GM19468 (cell line): ENCODE results near the gene CFAP73.

ENCODE experiments used
- ATAC-seq: cut with Tn5 transposase; IDR thresholded peaks from one replicate; pipeline ENCODE4 v1.9.1; 2021; ENCODE audit warnings: mild to moderate bottlenecking, moderate library complexity, moderate number of reproducible peaks; ENCODE audit not compliant: unreplicated experiment; ENCODE audit errors: extremely low read depth

Gene CFAP73

GRCh38 chr12:113118142-113118541 is 31.4 kb upstream of the CFAP73 start:
- no peak for ATAC-seq

DNA sequence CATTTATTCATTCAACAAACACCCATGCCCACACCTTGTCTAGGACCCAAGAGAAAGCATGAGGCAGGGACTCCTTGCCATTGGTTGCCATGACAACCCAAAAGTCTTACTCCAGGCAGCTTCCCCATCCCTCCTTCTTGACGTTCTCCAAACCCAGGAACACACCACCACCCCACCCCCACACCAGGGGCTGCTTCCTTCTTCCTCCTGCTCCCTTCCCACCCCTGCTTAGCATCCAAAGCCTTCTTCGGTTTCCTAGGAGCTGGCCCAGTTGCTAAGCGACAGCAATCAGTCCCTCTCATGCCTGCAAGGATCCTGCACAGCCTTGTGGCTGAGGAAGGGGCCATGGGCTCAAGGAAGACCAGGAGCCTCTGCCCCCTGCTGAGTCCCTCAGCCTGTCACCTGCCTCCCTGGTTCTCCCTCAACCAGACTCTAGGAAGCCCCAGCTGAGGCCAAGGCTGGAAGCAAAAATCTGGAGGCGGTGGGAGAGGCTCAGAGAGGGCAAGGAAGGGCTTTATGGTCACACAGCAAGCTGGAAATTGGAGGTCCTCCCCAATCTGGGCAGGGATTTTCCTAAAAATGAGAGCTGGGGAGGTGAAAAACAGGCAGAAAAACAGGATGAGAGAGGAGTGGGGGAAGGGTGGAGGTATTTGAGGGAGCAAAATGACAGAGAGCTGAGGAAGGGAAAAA is 29.4 kb upstream of the CFAP73 start:
- no peak for ATAC-seq

- no peak for ATAC-seq
These were observed 28.7 kb upstream of the CFAP73 start for GRCh38 chr12:113120670-113121370.

- ATAC-seq: no peak
These were observed 21.7 kb upstream of the CFAP73 start for GRCh38 chr12:113127791-113128199.

- no peak for ATAC-seq
These were observed 20.5 kb upstream of the CFAP73 start for GRCh38 chr12:113128802-113129663.

- no peak for ATAC-seq
These were observed 19.7 kb upstream of the CFAP73 start for GRCh38 chr12:113129664-113130456.

DNA sequence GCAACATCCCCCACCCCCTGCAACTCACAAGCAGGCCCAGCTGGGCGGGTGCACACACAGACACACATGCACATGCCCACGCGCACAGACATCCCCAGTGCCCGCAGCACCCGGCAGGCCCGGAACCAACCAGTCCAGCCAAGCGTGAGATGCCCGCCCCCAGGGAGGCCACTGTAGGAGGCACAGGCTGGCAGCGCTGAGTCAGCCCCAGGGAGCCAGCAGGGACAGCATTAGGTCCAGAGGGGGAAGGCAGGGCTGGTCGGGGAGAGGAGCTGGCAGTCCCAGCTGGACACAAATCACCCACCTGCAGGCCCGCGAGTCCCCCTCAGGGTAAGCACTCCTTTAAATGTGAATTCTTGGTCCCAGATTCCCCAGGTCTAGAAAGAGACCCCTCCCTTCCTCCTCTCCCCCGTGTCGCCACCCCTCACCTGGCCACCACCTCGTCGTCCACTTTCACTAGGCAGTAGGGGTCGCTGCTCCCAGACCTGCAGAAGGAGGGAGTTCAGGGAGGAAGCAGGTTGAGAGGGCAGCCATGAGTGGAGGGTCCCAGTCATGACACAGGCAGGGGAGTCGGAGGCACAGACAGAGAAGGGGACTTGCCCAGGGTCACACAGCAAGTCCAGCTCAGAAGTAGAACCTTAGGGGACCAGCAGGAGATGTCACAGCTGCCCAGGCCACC is 18.9 kb upstream of the CFAP73 start:
- ATAC-seq: no peak

GRCh38 chr12:113131556-113131955 is 18.0 kb upstream of the CFAP73 start:
- no peak for ATAC-seq

DNA sequence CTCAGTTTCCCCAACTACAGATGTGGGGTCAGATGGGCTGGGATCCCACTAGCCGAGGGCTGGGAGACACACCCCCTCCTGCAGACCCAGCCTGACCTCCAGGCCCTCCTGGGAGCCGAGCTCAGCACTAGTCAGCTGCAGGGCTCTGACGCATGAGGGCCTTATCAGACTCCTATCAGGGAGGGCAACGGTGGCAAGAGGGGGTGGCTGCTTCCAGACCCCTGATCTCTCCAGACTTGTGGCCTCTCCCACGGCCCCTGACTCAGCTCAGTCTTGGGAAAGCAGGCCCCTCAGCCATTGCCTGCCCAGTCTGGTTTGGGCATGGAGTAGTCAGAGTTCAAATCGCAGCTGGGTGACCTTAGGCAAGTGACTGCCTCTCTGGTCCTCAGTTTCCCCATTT is 16.5 kb upstream of the CFAP73 start:
- no peak for ATAC-seq

GRCh38 chr12:113133666-113134065 is 15.9 kb upstream of the CFAP73 start:
- no peak for ATAC-seq

DNA sequence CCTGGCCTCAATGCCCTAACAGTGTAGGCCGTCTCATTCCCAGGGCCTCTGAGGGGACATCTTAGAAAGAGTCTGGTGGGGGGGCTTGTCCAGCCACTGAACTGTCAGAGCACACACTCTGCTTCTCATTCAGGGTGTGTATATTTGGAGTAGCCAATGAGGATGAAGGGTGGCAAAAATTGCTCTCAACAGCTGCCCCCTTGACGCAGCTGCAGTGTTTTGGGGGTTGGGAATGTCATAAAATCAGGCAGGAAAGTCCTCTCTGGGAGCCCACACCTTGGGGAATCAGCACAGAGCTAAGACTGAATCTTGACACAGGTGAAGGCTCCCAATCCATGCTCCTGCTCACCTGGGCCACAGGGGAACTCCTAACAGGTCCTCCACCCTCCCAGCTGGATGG is 15.5 kb upstream of the CFAP73 start:
- ATAC-seq: no peak

- no peak for ATAC-seq
These were observed 15.0 kb upstream of the CFAP73 start for GRCh38 chr12:113134521-113134951.

GRCh38 chr12:113135178-113136127 is 14.1 kb upstream of the CFAP73 start, which contains the start of gene RASAL1:
TSS of gene RASAL1 (minus strand) at chr12:113135761. CDS start at chr12:113135462, 299 bp downstream.
- no peak for ATAC-seq

- ATAC-seq: no peak
These were observed 13.2 kb upstream of the CFAP73 start for GRCh38 chr12:113136128-113136989.

- ATAC-seq: no peak
These were observed 12.5 kb upstream of the CFAP73 start for GRCh38 chr12:113136990-113137511.

- ATAC-seq: no peak
These were observed 11.4 kb upstream of the CFAP73 start for GRCh38 chr12:113137861-113138783.
